ENCODE measurements around the gene POLR2A. TPM values are rescaled to one million over a fixed set of nuclear protein-coding genes. Genes with fewer than 3 reads are reported as not detected.
"Not testable (repeated sequence)": the region's sequence is repeated elsewhere in the genome, so short reads cannot be mapped to it uniquely, and the experiment has no call there.

Gene POLR2A
- total RNA-seq, 1 donor from 2014 or later, result 39.1 TPM

DNA sequence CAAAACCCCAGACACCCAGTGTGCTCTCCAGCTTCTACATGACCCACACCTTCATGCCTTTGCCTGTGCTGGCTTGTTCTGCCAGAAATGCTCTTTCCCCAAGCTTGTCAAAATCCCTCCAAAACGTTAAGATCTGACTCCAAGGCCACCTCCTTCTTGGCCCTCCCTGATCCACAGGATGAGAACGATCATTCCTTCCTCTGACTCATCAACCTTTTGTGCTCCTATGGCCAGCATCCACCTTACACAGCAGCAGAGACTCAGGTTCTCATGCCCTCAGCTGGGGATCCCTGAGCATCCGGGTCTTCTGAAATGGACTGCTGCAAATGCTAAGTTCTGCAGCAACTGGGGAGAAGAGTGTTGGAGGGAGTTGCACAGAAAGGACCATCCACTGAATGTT is 7.7 kb upstream of the POLR2A start:
- intact Hi-C loops (cut with micrococcal nuclease), result no loop called here
- no peak for ATAC-seq
- no peak for DNase-seq

DNA sequence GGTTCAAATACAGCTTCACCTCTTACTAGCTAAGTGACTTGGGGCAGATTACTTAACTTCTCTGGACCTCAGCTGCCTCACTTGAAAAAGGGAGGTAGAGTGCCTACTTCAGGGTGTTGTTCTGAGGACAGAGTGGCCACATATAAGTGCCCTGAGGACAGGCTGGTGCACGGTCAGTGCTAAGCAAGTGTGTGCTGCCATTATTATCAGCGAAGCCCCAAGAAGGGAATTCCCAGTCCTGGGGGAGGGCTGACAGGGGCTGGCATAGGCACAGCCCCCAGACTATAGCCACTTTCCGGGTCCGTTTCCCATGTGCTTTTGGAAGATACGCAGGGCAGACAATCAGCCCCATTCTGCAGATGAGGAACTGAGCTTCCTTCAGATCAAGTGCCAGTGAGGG is 7.2 kb upstream of the POLR2A start:
- intact Hi-C loops (cut with micrococcal nuclease), result no loop called here
- no peak for ATAC-seq
- DNase-seq, result no peak

DNA sequence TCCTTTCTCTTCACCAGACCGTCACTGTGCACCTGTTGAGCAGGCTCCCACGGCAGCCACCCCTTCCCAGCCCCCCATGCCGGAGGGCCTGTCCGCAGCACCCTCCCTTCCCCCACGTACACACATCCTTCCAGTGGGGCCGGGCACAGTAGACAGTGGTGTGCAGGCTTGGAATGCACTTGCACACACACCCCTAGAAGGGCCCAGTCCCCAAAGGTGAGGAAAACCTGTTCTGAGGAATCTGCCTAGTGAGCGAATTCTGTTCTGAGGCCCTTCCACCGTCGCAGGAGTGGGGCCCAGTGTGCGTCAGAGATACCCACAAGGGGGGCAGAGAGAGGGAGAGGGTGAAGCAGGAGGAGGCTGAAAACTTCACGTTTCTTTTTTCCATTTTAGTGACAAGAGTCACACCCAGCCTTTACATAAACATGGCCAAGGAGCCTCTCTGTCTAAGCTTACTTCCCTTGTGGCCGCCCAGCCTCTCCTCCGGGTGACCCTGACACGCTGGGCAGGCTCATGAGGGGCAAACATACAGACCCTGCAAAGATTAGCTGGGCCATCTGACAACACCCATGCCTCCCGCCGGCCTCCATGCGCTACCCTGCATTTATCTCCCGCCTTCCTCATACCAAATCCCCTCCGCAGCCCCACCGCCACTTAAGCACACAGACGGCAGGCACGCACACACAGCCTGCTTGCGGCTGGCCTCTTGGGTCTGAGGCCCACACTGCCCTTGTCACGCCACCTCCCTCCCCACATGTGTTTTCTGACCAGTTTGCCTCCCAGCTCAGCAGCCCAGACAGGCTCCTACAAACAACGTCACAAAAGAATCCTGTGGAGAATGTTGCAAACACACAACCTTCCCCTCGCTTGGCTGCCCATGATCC is 6.5 kb upstream of the POLR2A start:
- ATAC-seq (peak; percentile 17), DNase-seq (peak; percentile 63)
- intact Hi-C loops (cut with micrococcal nuclease), result no loop called here

DNA sequence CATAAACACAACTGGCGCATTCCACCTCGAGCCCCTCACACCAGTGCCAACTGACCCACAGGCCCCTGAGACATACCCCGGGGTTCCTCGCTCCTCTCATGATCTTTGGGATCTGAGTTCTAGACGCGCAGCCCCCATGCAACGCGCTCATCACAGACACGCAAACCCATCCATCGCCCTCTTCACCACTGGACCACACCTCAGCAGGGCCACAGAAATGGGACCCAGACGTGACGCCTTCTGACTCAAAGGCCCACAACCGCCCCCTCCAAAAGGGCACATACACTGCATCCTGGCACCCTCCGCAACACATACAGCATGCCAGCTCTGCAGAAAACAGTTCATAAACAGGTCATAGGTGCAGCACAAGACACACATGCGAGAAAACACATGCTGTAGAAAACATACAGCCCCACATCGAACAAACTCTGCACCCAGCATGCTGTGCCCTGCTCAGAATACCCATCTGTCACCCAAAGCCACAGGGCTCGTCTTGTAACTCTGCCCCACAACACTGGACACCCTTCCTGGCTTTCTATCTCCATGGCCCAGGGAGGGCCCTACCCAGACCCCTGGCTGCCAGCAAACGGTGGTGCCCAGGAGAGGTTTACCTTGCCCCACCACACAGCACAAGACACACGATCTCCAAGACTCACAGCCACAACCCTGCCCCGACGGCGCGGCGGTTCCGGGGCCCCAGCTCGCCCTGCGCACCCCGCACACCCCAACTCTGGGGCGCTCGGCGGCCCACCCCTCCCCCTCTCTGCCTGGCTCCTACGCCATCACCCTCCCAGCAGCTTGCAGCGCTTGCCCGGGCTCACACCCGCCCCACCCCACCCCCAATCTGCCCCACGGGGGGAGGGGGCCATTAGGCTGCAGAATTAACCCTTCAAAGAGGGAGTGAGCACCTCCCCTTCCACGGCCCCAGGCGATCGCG is 5.6 kb upstream of the POLR2A start:
- DNase-seq, result peak; percentile 74
- intact Hi-C loops (cut with micrococcal nuclease), result no loop called here
- peak; percentile 30 for ATAC-seq

DNA sequence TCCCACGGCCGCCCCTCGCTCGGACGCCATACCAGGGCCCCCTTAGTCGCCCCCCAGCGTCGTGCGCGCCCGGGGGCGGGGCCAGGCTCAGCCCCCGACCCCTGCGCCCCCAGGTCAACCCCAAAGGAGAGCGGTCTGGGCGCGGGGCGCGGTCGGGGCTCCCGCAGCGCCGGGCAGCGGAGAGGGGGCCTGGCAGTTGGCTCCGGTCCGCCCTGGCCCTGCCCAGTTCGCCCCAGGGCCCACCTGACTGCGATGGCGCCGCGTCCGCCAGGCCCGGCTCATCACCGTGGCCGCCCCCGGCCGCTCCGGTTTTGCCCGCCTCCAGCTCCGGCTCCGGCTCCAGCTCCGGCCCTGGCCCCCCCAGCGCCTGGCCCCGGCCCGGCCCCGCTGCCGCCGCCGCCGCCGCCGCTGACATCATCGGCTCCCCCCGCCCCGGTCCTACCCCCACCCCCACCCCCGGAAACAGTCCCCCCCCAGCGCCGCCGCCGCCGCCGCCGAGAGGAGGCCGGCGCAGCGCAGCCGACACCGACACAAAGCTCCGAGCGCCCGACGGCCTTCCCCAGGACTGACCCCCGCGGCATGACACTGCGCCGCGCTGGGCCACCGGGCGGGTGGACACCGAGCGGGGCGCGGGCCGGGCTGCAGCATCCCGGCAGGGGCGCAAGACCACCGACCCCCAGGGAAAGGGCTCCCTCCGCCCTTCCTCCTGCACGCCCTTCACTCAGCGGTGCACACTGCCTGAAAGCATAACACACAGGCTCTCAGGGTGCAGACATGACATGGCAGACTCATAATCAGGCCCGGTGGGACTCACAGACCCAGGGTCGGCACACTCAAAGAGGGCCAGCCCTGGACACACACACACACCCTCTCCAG is 4.7 kb upstream of the POLR2A start, which contains the start of gene ZBTB4:
Gene ZBTB4, minus strand, starts transcription at position 419 of the 876 bp plus-strand sequence. CDS start 12,830 bp downstream, outside the sequence.
- intact Hi-C loops (cut with micrococcal nuclease), result no loop called here
- ATAC-seq, result peak; percentile 9

DNA sequence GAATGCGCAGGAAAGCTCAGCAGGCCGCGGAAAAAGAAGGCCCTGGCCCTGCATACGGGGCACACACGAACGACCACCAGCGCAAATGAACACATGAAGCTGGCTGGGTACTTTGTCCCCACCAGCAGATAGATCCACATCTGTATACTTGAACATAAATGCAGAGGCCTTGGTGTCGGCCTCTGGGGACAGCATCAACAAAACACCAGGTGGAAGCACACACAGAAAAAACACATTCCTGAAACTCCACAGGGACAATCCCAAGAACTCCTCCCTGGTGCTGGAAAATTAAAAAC is 4.1 kb upstream of the POLR2A start:
- no peak for ATAC-seq
- no peak for DNase-seq
- intact Hi-C loops (cut with micrococcal nuclease), result no loop called here

More for the DNA sequence above, 4.7 kb upstream of the POLR2A start, which contains the start of gene ZBTB4:
- peak; percentile 85 for DNase-seq

DNA sequence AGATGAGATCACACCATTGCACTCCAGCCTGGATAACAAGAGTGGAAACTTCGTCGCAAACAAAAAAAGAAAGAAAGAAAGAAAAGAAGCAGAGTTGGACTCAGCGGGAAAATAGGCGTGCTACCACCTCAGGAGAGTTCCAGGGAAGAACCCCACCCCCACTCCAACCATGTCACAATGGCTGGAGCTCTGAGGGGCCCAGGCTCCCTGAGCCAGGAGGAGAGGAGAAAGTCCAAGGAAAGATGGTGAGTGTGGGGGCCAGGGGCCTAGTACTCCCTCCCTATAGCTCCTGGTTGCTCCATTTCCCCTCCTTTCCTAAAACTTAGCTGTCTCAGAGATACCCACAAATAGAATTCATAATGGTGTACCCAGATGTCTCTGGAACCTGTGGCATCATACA is 2.9 kb upstream of the POLR2A start, which contains the start of gene SLC35G6:
Gene SLC35G6, plus strand, starts transcription at position 172 of the 400 bp plus-strand sequence. Its CDS starts 71 bp downstream, at position 243.
- intact Hi-C loops (cut with micrococcal nuclease); ATAC-seq; DNase-seq: not testable (repeated sequence)

DNA sequence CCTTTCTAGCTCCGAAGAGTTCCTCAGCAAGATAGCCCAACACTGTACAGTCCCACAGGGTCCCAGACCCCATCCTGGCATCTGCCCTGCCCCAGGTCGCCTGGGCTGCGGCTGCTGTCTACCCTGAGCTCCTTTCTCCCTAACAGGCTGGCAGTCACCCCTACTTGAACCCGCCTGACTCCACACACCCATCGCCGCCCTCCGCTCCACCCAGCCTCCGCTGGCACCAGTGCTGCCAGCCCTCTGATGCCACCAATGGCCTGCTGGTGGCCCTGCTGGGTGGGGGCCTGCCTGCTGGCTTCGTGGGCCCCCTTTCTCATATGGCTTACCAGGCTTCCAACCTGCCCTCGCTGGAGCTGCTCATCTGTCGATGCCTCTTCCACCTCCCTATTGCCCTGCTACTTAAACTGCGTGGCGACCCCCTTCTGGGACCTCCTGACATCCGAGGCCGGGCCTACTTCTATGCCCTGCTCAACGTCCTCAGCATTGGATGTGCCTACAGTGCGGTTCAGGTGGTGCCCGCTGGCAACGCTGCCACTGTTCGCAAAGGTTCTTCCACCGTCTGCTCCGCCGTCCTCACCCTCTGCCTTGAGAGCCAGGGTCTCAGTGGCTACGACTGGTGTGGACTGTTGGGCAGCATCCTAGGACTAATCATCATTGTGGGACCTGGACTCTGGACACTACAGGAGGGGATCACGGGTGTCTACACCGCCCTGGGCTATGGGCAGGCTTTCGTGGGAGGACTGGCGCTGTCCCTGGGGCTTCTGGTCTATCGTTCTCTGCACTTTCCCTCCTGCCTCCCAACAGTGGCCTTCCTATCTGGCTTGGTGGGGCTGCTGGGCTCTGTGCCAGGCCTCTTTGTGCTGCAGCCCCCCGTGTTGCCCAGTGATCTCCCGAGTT is 2.1 kb upstream of the POLR2A start:
- intact Hi-C loops (cut with micrococcal nuclease); DNase-seq; ATAC-seq: not testable (repeated sequence)

DNA sequence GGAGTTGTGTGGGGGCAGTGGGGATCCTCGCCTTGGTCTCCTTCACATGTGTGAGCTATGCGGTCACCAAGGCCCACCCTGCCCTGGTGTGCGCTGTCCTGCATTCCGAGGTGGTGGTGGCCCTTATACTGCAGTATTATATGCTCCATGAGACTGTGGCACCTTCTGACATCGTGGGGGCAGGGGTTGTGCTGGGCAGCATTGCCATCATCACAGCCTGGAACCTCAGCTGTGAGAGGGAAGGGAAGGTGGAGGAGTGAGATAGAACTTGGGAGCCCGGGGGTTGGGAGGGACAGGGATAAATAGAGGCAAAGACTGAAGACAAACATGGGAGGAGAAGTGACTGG is 1.5 kb upstream of the POLR2A start:
- ATAC-seq; DNase-seq; intact Hi-C loops (cut with micrococcal nuclease): not testable (repeated sequence)

DNA sequence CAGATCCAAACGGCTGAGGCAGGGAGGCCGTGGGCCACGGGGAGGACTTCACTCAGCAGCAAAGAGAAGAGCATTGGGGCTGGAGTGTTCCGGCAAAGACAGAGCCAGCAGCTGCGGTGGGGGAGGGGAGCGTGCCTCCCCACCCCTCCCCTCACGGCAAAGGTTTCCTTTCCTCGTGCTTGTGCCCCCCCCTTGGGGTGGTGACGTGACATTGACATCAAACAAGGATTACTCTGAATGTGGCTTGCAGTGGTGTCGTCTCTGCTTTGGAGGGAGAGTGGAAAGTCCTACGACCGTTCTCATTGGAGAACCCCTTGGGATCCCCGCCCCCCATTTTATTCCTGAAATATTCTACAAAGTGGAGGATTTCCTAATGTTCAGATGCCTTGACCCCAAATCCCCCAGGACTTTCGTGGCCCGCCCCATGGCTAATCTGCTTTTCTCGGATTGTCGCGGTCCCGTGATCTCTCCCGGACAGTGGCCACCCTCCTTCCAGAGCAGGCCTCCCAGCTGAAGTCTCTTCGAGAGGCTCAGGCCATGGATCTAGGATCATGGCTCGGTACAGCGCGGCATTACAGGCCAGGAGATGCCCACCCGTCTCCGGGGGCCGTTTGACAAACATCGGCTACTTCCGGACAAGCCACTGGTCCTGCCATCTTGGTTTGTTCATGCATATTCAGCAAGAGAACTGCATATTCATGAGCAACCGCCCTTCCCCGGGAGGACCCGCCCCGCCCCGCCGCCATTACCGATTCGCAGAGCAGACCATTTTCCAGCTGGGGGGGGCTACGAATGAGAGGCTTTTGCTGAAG is 705 bp upstream of the POLR2A start:
- ATAC-seq (peak; percentile 72), DNase-seq (peak; percentile 95)
- intact Hi-C loops (cut with micrococcal nuclease), result no loop called here

DNA sequence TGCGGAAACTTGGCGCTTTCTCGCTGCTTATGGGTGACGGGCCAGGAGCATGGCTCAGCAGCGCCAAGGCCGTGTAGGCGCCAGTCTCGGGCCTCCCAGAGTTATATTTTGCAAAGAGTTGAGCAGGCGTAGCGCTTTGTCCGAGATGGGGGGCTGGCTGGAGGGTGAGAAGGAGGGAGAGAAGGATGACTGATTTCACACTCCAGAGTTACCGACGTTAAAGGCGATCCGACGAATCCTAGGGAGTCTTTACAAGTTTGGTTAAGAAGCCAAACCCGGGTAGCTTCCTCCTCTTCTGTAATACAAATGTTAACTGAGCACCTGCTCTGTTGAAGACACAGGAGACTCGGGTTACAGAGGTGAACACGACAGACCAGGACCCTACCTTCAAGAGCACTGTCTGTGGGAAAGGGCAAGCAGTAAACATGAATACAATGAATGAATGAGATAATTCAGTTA is 782 bp downstream of the POLR2A start:
- DNase-seq (no peak), ATAC-seq (no peak)
- intact Hi-C loops (cut with micrococcal nuclease), result no loop called here

DNA sequence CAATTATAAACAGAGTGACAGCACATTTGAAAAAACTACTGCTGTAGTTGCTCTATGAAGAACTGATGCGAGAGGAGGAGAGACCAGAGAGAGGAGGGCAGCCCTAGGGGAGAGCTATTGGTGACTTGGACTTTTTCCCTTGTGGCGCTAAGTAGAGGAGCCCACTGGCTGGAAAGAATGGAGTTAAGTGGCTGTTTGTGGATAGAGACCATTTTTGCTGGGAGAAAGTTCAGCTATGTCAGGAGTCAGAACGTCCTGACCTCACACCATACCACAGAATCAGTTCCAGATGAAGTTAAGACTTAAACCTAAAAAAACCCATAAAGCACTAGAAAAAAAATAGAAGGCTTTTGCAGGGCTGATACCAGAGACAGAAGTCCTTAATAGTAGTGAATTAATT is 2.0 kb downstream of the POLR2A start:
- DNase-seq (no peak), ATAC-seq (no peak)
- intact Hi-C loops (cut with micrococcal nuclease), result no loop called here

DNA sequence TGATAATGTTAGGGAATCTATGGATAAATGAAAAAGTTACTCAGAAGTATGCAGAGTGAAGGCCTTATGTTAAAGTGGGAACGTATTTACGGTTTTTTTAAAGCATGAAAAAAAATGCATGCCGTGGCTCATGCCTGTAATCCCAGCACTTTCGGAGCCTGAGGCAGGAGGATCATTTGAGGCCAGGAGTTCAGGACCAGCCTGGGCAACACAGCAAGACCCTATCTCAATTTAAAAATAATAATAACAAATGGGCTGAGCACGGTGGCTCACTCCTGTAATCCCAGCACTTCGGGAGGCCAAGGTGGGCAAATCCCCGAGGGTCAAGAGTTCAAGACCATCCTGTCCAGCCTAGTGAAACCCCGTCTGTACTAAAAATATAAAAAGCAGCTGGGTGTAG is 6.0 kb downstream of the POLR2A start:
- intact Hi-C loops (cut with micrococcal nuclease), result no loop called here
- no peak for DNase-seq
- ATAC-seq, result no peak

DNA sequence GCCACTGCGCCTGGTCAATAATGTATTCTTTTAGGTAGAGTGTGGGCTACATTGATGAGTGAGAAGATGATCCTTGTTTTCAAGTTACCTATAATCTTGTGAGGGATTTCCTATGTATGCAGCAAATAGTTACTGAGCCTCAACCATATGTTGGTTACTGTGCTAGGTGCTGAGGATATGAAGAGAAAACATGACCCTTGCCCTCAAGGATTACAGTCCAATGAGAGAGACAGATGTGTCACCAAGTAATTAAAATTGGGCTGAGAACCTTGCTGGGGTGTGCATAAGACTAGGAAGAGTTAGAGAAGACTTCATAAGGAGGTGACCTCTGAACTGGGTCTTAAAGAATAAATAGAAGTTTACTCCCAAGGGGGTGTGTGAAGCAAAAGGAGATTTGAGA is 7.4 kb downstream of the POLR2A start:
- intact Hi-C loops (cut with micrococcal nuclease), result no loop called here
- ATAC-seq, result no peak
- no peak for DNase-seq

DNA sequence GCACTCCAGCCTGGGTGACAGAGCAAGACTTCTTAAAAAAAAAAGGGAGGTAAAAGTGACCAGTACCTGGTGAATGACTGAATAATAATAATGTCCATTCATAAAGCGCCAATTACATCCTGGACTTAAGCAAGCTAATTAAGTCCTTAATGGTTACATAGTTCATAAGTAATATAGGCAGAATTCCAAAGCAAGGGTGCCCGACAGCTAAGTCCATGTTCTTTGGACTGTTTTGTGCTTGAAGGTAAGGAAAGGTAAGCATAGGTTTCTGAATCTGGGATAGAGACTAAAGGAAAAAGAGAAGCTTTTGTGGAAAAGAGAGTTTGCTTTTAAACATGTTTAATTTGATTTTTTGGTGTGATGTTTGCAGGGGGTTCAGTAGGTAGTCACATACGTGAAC is 9.8 kb downstream of the POLR2A start:
- intact Hi-C loops (cut with micrococcal nuclease), result no loop called here
- ATAC-seq (no peak), DNase-seq (no peak)

DNA sequence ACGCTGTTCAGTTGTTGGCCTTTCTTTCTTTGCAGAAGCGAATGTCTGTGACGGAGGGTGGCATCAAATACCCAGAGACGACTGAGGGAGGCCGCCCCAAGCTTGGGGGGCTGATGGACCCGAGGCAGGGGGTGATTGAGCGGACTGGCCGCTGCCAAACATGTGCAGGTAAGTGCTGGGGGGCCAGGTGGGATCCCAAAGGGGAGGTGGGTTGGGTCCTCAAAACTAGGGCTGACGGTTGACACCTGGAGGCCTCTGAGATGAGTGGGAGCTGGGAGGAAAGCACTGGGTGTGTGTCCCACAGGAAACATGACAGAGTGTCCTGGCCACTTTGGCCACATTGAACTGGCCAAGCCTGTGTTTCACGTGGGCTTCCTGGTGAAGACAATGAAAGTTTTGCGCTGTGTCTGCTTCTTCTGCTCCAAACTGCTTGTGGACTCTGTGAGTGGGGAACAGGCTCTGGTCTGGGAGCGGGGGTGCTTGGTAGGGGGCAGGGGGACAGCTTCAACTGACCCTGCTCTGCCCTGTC is 11.8 kb downstream of the POLR2A start:
- ATAC-seq (peak; percentile 22), DNase-seq (no peak)
- intact Hi-C loops (cut with micrococcal nuclease), result no loop called here

Measured in left ventricle myocardium superior (tissue), 1 donor.